HEK293T (cell line): ENCODE data around the gene H6PD.

ENCODE experiments used
- ARNT ChIP-seq: fragments of 450-650 bp; IDR thresholded peaks from 2 replicates; pipeline ENCODE4 v1.6.1; 2017; ENCODE audit warnings: mild to moderate bottlenecking
- BHLHE40 ChIP-seq: fragments of 450-650 bp; IDR thresholded peaks from 2 replicates; pipeline ENCODE4 v1.6.1; 2016; ENCODE audit warnings: mild to moderate bottlenecking, moderate library complexity, borderline replicate concordance
- CTBP1 ChIP-seq: fragments of 450-650 bp; IDR thresholded peaks from 2 replicates; pipeline ENCODE4 v1.6.1; 2016; ENCODE audit warnings: borderline replicate concordance
- ELF4 ChIP-seq: fragments of 450-650 bp; IDR thresholded peaks from 2 replicates; pipeline ENCODE4 v1.6.1; 2017; ENCODE audit warnings: antibody characterized with exemption
- FOXA1 ChIP-seq: fragments of 450-650 bp; IDR thresholded peaks from 2 replicates; pipeline ENCODE4 v1.6.1; 2016; ENCODE audit warnings: mild to moderate bottlenecking
- FOXK2 ChIP-seq: fragments of 450-650 bp; IDR thresholded peaks from 2 replicates; pipeline ENCODE4 v1.6.1; 2016; ENCODE audit warnings: mild to moderate bottlenecking
- FOXM1 ChIP-seq: fragments of 450-650 bp; IDR thresholded peaks from 2 replicates; pipeline ENCODE4 v1.6.1; 2017; ENCODE audit warnings: mild to moderate bottlenecking, borderline replicate concordance
- NFRKB ChIP-seq: fragments of 450-650 bp; IDR thresholded peaks from 2 replicates; pipeline ENCODE4 v1.6.1; 2016; ENCODE audit warnings: mild to moderate bottlenecking, moderate library complexity
- PKNOX1 ChIP-seq: fragments of 450-650 bp; IDR thresholded peaks from 2 replicates; pipeline ENCODE4 v1.6.1; 2016
- SUZ12 ChIP-seq: fragments of 450-650 bp; IDR thresholded peaks from 2 replicates; pipeline ENCODE4 v1.6.1; 2016; ENCODE audit warnings: mild to moderate bottlenecking
- TARDBP ChIP-seq: fragments of 450-650 bp; IDR thresholded peaks from 2 replicates; pipeline ENCODE4 v1.6.1; 2016
- ZNF384 ChIP-seq: fragments of 450-650 bp; IDR thresholded peaks from 2 replicates; pipeline ENCODE4 v1.6.1; 2016

GRCh38 chr1:9263276-9263855, 28.8 kb downstream of the H6PD start:
- TF ChIP-seq FOXA1 (no peak), SUZ12 (no peak), PKNOX1 (no peak), ZNF384 (no peak), BHLHE40 (no peak), CTBP1 (no peak), ELF4 (no peak), ARNT (no peak), TARDBP (no peak), NFRKB (no peak), FOXK2 (no peak), FOXM1 (no peak)
